HepG2 (cell line): Measurements from ENCODE around the gene SLC44A4. TPM values are rescaled to one million over a fixed set of nuclear protein-coding genes. Genes with fewer than 3 reads are reported as not detected.

Source experiments
- ATRX ChIP-seq: sonication (generic); formaldehyde crosslinking; IDR thresholded peaks from 2 replicates; pipeline ENCODE4 v1.4.0; 2020; ENCODE audit warnings: missing genetic modification reagents, borderline replicate concordance
- CENPT ChIP-seq: sonication (generic); formaldehyde crosslinking; IDR thresholded peaks from 2 replicates; pipeline ENCODE4 v1.8.0; 2022; ENCODE audit warnings: low read depth, mild to moderate bottlenecking, moderate library complexity, missing genetic modification reagents
- FOXA1 ChIP-seq, 2 experiments: fragments of 450-650 bp in 1 of 2; sonication (generic) in 1 of 2; formaldehyde crosslinking in 1 of 2; IDR thresholded peaks; 2 replicates each; pipeline versions ENCODE4 v1.4.0 to v1.6.1; 2016 to 2020; ENCODE audit warnings: missing genetic modification reagents in 1 of 2
- ISX ChIP-seq: sonication (generic); formaldehyde crosslinking; conservative IDR thresholded peaks from 2 replicates; pipeline ENCODE4 v1.5.0; 2020; ENCODE audit warnings: missing genetic modification reagents
- KIAA2018 ChIP-seq: sonication (generic); formaldehyde crosslinking; IDR thresholded peaks from 2 replicates; pipeline ENCODE4 v1.5.0; 2020; ENCODE audit warnings: mild to moderate bottlenecking, missing genetic modification reagents, borderline replicate concordance
- RELA ChIP-seq: sonication (generic); formaldehyde crosslinking; IDR thresholded peaks from 2 replicates; pipeline ENCODE4 v1.4.0; 2020; ENCODE audit warnings: missing genetic modification reagents
- RFXANK ChIP-seq: IDR thresholded peaks from 2 replicates; pipeline ENCODE4 v1.6.1; 2016
- SMAD3 ChIP-seq: sonication (generic); formaldehyde crosslinking; IDR thresholded peaks from 2 replicates; pipeline ENCODE4 v1.4.0; 2020; ENCODE audit warnings: missing genetic modification reagents
- ZBTB2 ChIP-seq: sonication (generic); formaldehyde crosslinking; IDR thresholded peaks from 2 replicates; pipeline ENCODE4 v1.8.0; 2022; ENCODE audit warnings: low read depth, missing genetic modification reagents
- ZNF138 ChIP-seq: sonication (generic); formaldehyde crosslinking; IDR thresholded peaks from 2 replicates; pipeline ENCODE4 v1.5.0; 2020; ENCODE audit warnings: mild to moderate bottlenecking, low read depth, missing genetic modification reagents
- ZNF589 ChIP-seq: sonication (generic); formaldehyde crosslinking; conservative IDR thresholded peaks from 2 replicates; pipeline ENCODE4 v1.8.0; 2022; ENCODE audit warnings: mild to moderate bottlenecking, moderate library complexity, missing genetic modification reagents
- ZNF629 ChIP-seq: sonication (generic); formaldehyde crosslinking; conservative IDR thresholded peaks from 2 replicates; pipeline ENCODE4 v1.5.0; 2020; ENCODE audit warnings: missing genetic modification reagents
- ZNF660 ChIP-seq: sonication (generic); formaldehyde crosslinking; IDR thresholded peaks from 2 replicates; pipeline ENCODE4 v1.5.1; 2020; ENCODE audit warnings: mild to moderate bottlenecking, low read depth, missing genetic modification reagents, borderline replicate concordance
- polyA plus RNA-seq, 8 experiments: library from polyadenylated mRNA; depleted of rRNA in 3 of 8; stranded (reverse) in 7 of 8; unstranded in 1 of 8; fragments of >200 nt; fragmentation: Illumina TruSeq in 4 of 8; extraction: Trizol in 4 of 8; gene quantifications; 2 replicates each; pipeline versions ENCODE4 v1.2.1 to v1.2.3, GENCODE V29; 2011 to 2016; ENCODE audit warnings: low read depth in 4 of 8, missing spikeins in 1 of 8, mixed read lengths in 1 of 8; ENCODE audit not compliant: insufficient read depth in 1 of 8
- total RNA-seq, 5 experiments: library from RNA; depleted of rRNA; stranded (reverse); fragments of >200 nt; fragmentation: Illumina TruSeq; extraction: Trizol; gene quantifications; 2 replicates each; pipeline ENCODE4 v1.2.3, GENCODE V29; 2016; ENCODE audit warnings: low read depth in 1 of 5
- TF ChIP-seq, protein P1 (sequence below): IDR thresholded peaks from 2 replicates; pipeline ENCODE4 v1.6.1; 2016
- TF ChIP-seq, protein P2 (sequence below): sonication (generic); formaldehyde crosslinking; IDR thresholded peaks from 2 replicates; pipeline ENCODE4 v1.5.0; 2020; ENCODE audit warnings: mild to moderate bottlenecking, missing genetic modification reagents
- TF ChIP-seq, protein P3 (sequence below): sonication (generic); formaldehyde crosslinking; IDR thresholded peaks from 2 replicates; pipeline ENCODE4 v1.8.1; 2023; ENCODE audit warnings: mild to moderate bottlenecking, missing genetic modification reagents, borderline replicate concordance

The SLC44A4 gene
- total and polyA plus RNA-seq, 2 of the 13 experiments (the other 11 are each of a cell fraction or from before 2014, with no cell fraction given): 3.5 to 5.9 TPM

DNA sequence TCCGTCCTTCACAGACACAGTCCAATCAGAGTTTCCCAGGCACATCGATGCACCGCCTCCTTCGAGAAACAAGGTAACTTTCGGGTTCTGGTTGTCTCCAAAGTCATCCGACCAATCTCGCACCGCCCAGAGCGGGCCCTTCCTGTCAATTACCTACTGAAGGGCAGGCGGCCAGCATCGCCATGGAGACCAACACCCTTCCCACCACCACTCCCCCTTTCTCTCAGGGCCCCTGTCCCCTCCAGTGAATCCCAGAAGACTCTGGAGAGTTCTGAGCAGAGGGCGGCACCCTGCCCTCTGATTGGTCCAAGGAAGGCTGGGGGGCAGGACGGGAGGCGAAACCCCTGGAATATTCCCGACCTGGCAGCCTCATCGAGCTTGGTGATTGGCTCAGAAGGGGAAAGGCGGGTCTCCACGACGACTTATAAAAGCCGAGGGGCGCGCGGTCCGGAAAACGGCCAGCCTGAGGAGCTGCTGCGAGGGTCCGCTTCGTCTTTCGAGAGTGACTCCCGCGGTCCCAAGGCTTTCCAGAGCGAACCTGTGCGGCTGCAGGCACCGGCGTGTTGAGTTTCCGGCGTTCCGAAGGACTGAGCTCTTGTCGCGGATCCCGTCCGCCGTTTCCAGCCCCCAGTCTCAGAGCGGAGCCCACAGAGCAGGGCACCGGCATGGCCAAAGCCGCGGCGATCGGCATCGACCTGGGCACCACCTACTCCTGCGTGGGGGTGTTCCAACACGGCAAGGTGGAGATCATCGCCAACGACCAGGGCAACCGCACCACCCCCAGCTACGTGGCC is 51.3 kb downstream of the SLC44A4 start, which contains the start of gene HSPA1B (continued):
- 0 out of 2 replicates have a peak, but pooled peaks have one; percentile 11 for TF ChIP-seq ZNF629
- no peak for TF ChIP-seq ZBTB2 (CRISPR knock-in tag)
- TF ChIP-seq KIAA2018 (CRISPR knock-in tag): no peak
- TF ChIP-seq, protein P1, sequence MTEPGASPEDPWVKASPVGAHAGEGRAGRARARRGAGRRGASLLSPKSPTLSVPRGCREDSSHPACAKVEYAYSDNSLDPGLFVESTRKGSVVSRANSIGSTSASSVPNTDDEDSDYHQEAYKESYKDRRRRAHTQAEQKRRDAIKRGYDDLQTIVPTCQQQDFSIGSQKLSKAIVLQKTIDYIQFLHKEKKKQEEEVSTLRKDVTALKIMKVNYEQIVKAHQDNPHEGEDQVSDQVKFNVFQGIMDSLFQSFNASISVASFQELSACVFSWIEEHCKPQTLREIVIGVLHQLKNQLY: peak; percentile 64; the same call in 1 of the 2 replicates
- TF ChIP-seq ZNF660 (CRISPR knock-in tag): no peak
- TF ChIP-seq ZNF589 (CRISPR knock-in tag): no peak
- TF ChIP-seq CENPT (CRISPR knock-in tag): peak; percentile 55; the same call in 1 of the 2 replicates
- peak; percentile 69 for TF ChIP-seq SMAD3 (CRISPR knock-in tag)
- no peak for TF ChIP-seq ISX (CRISPR knock-in tag)
- TF ChIP-seq, protein P2, sequence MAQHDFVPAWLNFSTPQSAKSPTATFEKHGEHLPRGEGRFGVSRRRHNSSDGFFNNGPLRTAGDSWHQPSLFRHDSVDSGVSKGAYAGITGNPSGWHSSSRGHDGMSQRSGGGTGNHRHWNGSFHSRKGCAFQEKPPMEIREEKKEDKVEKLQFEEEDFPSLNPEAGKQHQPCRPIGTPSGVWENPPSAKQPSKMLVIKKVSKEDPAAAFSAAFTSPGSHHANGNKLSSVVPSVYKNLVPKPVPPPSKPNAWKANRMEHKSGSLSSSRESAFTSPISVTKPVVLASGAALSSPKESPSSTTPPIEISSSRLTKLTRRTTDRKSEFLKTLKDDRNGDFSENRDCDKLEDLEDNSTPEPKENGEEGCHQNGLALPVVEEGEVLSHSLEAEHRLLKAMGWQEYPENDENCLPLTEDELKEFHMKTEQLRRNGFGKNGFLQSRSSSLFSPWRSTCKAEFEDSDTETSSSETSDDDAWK (CRISPR knock-in tag): no peak
- TF ChIP-seq RELA: peak; percentile 31; the same call in 1 of the 2 replicates
- TF ChIP-seq, protein P3, sequence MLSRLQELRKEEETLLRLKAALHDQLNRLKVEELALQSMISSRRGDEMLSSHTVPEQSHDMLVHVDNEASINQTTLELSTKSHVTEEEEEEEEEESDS (CRISPR knock-in tag): no peak
- TF ChIP-seq ZNF138 (CRISPR knock-in tag): peak; percentile 88
- peak; percentile 92; the same call in 1 of the 2 replicates for TF ChIP-seq RFXANK (CRISPR knock-in tag)
- TF ChIP-seq FOXA1 (IDR thresholded peaks at IDR 0.05): no peak
- no peak for TF ChIP-seq FOXA1 (CRISPR knock-in tag; IDR thresholded peaks at IDR 0.05)
- no peak for TF ChIP-seq ATRX (CRISPR knock-in tag)
